ENCODE measurements around the gene ACER3.

The ACER3 gene

GRCh38 chr11:77064648-77065217 is 204.0 kb downstream of the ACER3 start:
- no peak for DNase-seq

- no peak for DNase-seq
These were observed 205.1 kb downstream of the ACER3 start for GRCh38 chr11:77065878-77066228.

- peak; percentile 93 for DNase-seq
These were observed 205.7 kb downstream of the ACER3 start, which contains the start of gene CAPN5 for GRCh38 chr11:77066229-77067042. Gene CAPN5 (plus strand): TSS chr11:77066971. CDS start chr11:77084887, 17,916 bp downstream.

GRCh38 chr11:77067861-77068443 is 207.2 kb downstream of the ACER3 start:
- no peak for DNase-seq

GRCh38 chr11:77068457-77069335 is 208.0 kb downstream of the ACER3 start:
- peak; percentile 46 for DNase-seq

- peak; percentile 45 for DNase-seq
These were observed 208.7 kb downstream of the ACER3 start for GRCh38 chr11:77069336-77069968.

- DNase-seq = no peak
These were observed 209.4 kb downstream of the ACER3 start for GRCh38 chr11:77069969-77070582.

GRCh38 chr11:77071077-77071476 is 210.4 kb downstream of the ACER3 start:
- DNase-seq = no peak

GRCh38 chr11:77071671-77072605 is 211.2 kb downstream of the ACER3 start:
- peak; percentile 49 for DNase-seq

- peak; percentile 56 for DNase-seq
These were observed 212.2 kb downstream of the ACER3 start for GRCh38 chr11:77072851-77073327.

GRCh38 chr11:77073328-77074001 is 212.7 kb downstream of the ACER3 start:
- DNase-seq = no peak

- no peak for DNase-seq
These were observed 213.5 kb downstream of the ACER3 start for GRCh38 chr11:77074205-77074604.

GRCh38 chr11:77074626-77075221 is 214.0 kb downstream of the ACER3 start:
- DNase-seq = no peak

GRCh38 chr11:77075425-77075905 is 214.7 kb downstream of the ACER3 start:
- no peak for DNase-seq

Measured in activated CD8-positive, alpha-beta memory T cell treated with anti-CD3 and anti-CD28 coated beads, Interleukin-2, amount 50 U/mL, for 48 hours (primary cell).